Brain microvascular endothelial cell (primary cell): Measurements from ENCODE around the gene SLC25A10.

Source experiments
- DNase-seq: peaks from one replicate; pipeline ENCODE4 v3.0.0-alpha.2; 2020
- H3K27ac ChIP-seq: fragments of 250-450 bp; sonication (Bioruptor Pico); 2 replicates; pipeline ENCODE4 v1.5.1; 2020; ENCODE audit warnings: mild to moderate bottlenecking, moderate library complexity
- H3K27me3 ChIP-seq: fragments of 250-450 bp; sonication (Bioruptor Pico); replicated peaks from 2 replicates; pipeline ENCODE4 v1.5.1; 2020; ENCODE audit warnings: mild to moderate bottlenecking
- H3K36me3 ChIP-seq: fragments of 250-450 bp; sonication (Bioruptor Pico); replicated peaks from 2 replicates; pipeline ENCODE4 v1.5.1; 2020; ENCODE audit warnings: mild to moderate bottlenecking
- H3K4me3 ChIP-seq: 2 replicates; pipeline ENCODE4 v1.5.1; 2011; ENCODE audit warnings: low read depth, mild to moderate bottlenecking, control low read depth, low read length, moderate library complexity
- in situ Hi-C: cut with HindIII; loops from 2 replicates; pipeline ENCODE4 v1.10.0; 2017; ENCODE audit warnings: low sequenced_read_pairs, low pct_ligation_motif_present
- TF ChIP-seq, protein P1 (sequence below): IDR thresholded peaks from 2 replicates; pipeline ENCODE4 v1.5.1; 2011; ENCODE audit warnings: low read depth, mild to moderate bottlenecking, moderate library complexity, low read length, control low read depth, inconsistent platforms; ENCODE audit errors: missing control alignments

The SLC25A10 gene

DNA sequence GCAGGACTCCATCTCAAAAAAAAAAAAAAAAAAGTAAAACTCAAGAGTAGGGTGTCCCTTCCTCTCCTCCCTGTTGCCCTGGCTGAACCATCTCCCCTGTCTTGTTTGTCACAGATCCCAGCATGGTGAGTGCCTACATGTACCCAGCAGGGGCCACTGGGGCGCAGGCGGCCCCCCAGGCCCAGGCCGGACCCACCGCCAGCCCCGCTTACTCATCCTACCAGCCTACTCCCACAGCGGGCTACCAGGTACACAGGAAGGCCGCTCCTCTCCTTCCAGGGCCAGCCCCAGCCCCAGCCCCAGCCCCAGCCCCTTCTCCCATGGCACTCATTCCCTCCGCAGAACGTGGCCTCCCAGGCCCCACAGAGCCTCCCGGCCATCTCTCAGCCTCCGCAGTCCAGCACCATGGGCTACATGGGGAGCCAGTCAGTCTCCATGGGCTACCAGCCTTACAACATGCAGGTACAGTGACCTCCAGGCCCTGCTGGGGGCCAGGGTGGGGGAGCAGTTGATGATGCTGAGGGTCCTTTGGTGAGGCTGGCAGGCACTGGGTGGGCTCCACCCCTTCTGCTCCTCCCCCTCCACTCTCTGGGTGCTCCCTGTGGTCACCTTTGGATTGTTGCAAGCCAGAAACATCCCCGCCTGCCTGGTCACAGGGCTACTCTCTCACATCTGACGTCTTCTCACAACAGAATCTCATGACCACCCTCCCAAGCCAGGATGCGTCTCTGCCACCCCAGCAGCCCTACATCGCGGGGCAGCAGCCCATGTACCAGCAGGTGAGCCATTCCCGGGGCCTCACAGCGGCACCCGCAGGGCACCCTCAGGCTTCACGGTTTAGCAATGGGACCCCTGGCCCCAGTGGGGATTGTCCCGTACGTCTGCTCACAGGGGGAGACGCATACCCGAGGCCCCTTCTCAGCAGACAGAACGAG lies 11.5 kb upstream of the SLC25A10 start:
- in situ Hi-C loops = no loop called here
- no peak overlapping the region for H3K27ac ChIP-seq
- peaks cover 64% of the 10 kb centered on the region for H3K36me3 ChIP-seq
- DNase-seq = no peak
- TF ChIP-seq, protein P1, sequence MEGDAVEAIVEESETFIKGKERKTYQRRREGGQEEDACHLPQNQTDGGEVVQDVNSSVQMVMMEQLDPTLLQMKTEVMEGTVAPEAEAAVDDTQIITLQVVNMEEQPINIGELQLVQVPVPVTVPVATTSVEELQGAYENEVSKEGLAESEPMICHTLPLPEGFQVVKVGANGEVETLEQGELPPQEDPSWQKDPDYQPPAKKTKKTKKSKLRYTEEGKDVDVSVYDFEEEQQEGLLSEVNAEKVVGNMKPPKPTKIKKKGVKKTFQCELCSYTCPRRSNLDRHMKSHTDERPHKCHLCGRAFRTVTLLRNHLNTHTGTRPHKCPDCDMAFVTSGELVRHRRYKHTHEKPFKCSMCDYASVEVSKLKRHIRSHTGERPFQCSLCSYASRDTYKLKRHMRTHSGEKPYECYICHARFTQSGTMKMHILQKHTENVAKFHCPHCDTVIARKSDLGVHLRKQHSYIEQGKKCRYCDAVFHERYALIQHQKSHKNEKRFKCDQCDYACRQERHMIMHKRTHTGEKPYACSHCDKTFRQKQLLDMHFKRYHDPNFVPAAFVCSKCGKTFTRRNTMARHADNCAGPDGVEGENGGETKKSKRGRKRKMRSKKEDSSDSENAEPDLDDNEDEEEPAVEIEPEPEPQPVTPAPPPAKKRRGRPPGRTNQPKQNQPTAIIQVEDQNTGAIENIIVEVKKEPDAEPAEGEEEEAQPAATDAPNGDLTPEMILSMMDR = no peak
- H3K4me3 ChIP-seq = no peak overlapping the region
- H3K27me3 ChIP-seq = no peaks in the 10 kb centered on the region

DNA sequence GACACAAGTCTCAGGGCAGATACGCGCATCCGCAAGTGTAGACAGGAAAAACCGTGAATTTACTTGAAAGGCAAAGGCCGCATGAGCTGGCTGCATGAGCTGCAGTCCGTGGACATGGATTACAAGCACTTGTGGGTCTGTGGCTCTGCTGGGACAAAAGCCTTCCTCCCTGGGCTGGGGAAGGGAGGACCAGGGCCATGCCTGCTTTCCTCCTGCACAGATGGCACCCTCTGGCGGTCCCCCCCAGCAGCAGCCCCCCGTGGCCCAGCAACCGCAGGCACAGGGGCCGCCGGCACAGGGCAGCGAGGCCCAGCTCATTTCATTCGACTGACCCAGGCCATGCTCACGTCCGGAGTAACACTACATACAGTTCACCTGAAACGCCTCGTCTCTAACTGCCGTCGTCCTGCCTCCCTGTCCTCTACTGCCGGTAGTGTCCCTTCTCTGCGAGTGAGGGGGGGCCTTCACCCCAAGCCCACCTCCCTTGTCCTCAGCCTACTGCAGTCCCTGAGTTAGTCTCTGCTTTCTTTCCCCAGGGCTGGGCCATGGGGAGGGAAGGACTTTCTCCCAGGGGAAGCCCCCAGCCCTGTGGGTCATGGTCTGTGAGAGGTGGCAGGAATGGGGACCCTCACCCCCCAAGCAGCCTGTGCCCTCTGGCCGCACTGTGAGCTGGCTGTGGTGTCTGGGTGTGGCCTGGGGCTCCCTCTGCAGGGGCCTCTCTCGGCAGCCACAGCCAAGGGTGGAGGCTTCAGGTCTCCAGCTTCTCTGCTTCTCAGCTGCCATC lies 10.6 kb upstream of the SLC25A10 start:
- H3K4me3 ChIP-seq = peak overlapping the region; percentile 17
- H3K36me3 ChIP-seq = peaks cover 63% of the 10 kb centered on the region
- TF ChIP-seq, protein P1 = peak; percentile 23
- H3K27me3 ChIP-seq = no peaks in the 10 kb centered on the region
- in situ Hi-C loops = no loop called here
- H3K27ac ChIP-seq = no peak overlapping the region
- DNase-seq = no peak

DNA sequence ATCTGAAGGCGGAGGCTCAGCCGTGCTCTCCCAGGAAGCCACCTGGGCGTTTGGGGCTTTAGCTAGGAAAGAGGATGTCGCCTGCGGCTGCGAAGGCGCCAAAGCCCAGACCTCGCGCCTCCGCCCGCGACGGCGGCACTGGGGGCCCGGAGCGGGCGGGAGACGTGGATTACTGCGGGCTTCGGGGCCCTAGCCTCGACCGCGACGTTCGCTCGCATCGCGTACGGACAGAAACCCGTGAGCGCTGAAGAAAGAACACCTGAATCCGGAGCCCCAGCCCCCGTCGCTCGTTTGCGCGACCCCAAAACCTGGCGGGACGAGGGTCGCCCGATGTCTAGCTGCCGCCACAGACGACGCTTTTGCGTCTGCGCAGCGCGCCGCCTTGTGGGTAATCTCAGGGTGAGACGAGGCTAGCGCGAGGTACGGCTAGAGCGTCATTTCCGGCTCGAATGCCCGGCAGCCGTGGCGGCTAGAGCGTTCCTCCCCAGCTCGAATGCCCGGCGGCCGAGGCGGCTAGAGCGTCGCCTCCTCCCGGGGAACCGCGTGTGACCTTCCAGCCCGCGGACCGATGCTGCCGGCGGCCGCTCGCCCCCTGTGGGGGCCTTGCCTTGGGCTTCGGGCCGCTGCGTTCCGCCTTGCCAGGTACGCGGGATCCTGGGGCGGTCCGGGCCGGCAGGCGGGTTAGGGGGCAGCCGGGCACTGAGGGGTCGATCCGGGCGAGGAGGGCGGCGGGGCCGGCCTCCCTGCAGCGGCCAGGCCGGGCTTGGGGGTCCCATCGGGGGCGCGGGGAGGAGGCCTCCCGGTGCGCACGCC lies 8.9 kb upstream of the SLC25A10 start, which contains the start of gene MRPL12:
MRPL12 (plus strand) TSS at position 434 of the 813 bp plus-strand sequence; CDS start at position 569, 135 bp downstream.
- in situ Hi-C loops = no loop called here
- no peaks in the 10 kb centered on the region for H3K27me3 ChIP-seq
- DNase-seq = peak; percentile 81
- peak within 1 kb of the TSS; percentile 86 for H3K4me3 ChIP-seq
- peak within 1 kb of the TSS; percentile 86 for H3K27ac ChIP-seq
- TF ChIP-seq, protein P1 = peak; percentile 36
- peaks cover 61% of the 10 kb centered on the region for H3K36me3 ChIP-seq

DNA sequence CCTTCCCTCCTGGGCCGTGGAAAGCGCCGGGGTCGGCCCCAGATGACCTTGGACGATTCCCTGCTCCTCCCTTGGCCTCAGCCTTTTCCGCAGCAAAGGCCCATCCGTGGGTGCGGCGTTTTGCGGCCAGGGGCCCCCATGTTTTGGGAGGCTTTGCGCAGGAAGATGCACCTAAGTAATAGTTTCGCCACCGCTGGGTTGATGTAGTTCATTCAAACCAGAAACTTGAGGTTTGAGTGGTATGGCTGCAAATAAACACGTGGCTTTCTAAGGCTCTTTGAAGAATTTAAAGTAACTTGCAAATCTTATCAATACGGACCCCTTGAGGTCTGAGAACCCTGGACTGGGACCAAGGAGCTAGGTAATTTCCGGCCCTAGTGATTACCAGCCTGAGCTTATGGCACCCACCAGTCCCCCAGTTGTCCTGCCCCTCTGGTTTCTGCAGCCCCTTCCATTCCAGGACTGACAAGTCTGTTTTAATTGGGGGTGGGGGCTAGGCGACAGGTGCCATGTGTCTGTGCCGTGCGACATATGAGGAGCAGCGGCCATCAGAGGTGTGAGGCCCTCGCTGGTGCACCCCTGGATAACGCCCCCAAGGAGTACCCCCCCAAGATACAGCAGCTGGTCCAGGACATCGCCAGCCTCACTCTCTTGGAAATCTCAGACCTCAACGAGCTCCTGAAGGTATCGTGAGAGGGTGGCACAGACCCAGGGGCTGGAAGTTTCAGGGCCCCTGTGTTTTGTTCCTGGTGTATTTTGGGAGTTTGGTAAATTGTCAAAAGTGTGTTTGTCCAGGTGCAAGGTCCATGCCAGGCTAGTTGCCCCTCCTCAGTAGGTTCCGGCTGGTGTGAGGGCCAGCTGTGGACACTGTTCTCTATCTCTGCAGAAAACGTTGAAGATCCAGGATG lies 8.1 kb upstream of the SLC25A10 start:
- no peaks in the 10 kb centered on the region for H3K27me3 ChIP-seq
- TF ChIP-seq, protein P1 = no peak
- H3K36me3 ChIP-seq = peaks cover 59% of the 10 kb centered on the region
- no peak for DNase-seq
- in situ Hi-C loops = no loop called here
- peak overlapping the region; percentile 86 for H3K4me3 ChIP-seq
- peak overlapping the region; percentile 86 for H3K27ac ChIP-seq
